Fibroblast of skin of abdomen (primary cell): ENCODE data around the gene OPN1SW.

Source experiments
- DNase-seq: peaks from one replicate; pipeline ENCODE4 v3.0.0-alpha.2; 2013

The OPN1SW gene

GRCh38 chr7:128757203-128757602 lies 18.4 kb downstream of the OPN1SW start:
- peak; percentile 51 for DNase-seq

DNA sequence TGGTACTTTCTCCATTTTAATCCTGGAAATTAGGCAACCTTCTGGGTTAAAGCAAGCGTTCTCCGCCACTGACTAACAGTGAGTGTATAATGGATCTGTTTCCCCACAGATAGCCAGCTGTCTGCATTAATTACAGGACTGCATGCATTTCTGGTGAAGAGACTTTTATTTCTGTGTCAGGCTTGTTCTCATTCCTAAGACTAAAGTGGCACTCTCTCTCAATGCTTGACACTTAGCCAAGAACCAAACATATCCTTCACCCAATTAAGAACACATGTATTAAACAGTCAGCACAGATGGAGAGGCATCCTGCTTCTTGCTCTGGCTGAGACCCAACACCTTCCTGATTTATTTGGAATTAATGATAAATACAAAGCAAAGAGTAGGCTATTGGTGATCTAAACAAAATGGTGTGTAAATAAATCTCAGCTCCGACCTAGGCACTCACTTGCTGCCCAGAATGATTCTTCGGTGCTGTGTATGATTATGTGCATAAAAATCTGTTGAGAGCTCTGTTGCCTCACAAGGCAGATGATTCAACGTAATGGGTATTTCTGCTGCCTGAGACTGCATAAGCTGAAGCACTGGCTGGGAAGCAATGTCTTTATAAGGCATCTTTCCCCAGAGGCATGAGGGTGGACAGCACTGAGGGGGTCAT lies 19.6 kb downstream of the OPN1SW start:
- peak; percentile 98 for DNase-seq

- DNase-seq: no peak
These were observed 20.3 kb downstream of the OPN1SW start for GRCh38 chr7:128755075-128755818.

DNA sequence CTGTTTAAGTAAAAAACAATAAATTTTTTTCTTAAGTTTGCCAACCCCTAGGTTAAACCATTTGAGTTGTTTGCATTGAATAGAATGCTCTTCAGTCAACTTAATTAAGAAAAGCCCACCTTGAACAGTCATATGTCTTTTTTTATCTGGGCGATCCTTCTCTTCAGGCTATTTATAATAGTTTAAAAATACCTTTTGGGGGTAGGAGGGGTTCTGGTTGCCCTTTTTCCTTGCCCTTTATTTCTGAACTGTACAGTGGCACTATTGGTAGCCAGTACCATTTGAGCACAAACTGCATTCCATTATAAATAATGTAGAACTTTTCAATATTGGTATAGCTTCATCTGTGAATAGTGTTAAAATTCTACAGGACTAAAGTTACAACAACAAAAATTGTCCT lies 23.3 kb downstream of the OPN1SW start:
- no peak for DNase-seq

GRCh38 chr7:128747327-128748079 lies 28.1 kb downstream of the OPN1SW start:
- DNase-seq: no peak

DNA sequence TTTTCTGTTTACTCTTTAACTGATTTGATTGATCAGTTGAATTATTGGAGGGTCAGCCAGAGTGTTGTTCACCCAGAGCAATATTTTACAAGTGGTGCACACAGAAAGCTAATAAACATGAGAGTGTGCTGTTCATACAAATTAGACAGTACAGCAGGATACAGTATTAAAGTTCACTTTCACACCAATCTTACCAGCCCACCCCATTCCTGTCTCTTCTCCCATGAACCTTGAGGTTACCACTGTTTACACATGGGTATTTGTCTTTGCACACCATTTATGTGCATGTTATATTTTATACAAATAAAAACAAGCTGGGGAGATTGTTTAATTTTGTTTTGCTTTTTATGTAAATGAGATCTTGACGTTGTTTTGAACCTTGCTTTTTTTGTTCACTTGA lies 29.9 kb downstream of the OPN1SW start:
- DNase-seq: no peak

GRCh38 chr7:128744366-128744905 lies 31.2 kb downstream of the OPN1SW start:
- DNase-seq: no peak

DNA sequence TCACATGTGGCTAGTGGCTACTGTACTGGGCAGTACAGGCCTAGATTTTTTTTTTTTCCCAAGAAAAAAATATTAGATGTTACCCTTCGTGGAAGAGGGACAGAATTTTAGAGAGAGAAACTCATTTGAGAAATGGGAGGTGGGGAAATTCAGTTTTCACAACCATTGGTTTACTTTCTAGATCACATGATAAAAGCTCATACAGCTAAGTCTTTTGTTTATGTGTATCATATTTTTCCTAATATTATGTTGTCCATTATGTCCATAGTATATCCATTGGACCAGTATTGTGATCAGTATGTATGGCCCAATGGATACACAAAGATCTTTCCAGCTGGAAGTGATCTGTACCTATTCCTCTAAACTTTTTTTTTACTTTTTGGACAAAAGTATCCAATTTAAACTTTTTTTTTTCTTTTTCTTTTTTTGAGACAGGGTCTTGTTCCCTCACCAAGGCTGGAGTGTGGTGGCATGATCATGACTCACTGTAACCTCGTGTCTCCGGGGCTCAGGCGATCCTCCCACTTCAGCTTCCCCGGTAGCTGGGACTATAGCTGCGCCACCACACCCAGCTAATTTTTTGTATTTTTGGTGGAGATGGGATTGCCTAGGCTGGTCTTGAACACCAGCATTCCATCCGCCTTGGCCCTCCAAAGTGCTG lies 32.4 kb downstream of the OPN1SW start:
- no peak for DNase-seq

DNA sequence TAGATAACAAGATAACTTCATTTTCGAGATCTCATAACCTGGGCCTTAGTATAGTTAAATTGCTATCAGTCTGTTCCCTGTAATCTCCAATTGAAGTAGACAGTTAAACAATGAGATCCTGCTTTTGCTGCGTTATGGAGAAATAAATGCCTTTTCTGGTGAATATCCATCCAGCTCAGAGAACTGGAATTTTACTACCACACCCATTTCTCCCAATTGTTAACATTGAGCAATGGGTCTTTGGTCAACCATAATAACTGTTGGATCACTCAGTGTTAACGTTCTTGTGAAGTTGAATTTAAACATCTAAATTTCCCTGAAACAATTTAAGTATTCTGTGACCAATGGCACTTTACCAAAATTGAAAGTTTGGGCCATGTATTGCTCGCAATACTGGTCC lies 33.4 kb downstream of the OPN1SW start:
- peak; percentile 65 for DNase-seq

GRCh38 chr7:128741491-128741890 lies 34.1 kb downstream of the OPN1SW start:
- no peak for DNase-seq

DNA sequence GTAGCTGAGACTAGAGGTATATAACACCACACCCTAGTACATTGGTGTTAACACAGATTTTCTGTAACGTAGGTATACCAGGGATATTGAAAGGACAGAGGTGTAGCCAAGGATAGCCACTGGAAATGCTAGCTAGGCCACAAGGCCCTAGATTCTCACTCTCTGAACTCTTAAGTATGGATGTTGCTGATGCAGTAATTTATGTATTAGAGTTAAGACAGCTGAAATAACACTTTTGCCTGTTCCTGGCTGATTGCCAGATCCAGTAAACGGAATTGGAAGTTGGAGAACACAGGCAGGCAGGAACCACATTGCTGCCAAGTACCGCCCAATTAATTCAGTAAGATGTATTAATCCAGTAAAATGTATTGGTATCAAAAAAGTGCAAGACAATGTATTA lies 34.6 kb downstream of the OPN1SW start:
- DNase-seq: peak; percentile 32

DNA sequence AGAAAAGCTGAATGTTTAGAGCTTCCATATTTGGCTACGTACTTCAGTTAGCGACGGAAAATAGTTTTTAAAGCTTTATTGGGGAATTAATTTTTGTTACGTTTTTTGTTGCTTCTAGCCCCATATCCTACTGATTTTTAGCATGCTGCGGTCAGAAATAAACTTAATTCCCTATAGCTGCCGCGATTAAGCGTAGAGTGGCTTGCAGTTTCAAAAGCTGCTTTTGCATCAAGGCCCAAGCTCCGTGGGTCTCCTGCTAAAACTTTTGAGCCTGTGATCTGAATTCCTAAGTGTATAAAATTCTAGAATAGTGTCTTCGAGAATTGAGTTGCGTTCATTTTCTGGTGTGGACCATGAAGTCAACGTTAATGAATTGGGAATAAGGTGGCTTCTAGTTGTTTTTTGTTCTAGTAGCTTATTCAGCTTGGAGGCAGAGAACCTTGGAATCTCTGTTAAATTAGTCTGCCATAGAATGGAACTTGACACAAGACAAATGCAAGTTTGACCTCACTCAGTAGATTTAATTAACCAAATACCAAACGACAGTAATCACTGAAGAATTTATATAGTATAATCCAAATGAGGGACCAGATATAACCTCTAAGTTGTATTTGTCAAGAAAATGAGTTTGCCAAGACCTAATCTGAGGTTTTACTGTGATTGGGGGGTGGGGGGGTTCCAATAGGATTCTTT lies 35.5 kb downstream of the OPN1SW start:
- DNase-seq: peak; percentile 21

DNA sequence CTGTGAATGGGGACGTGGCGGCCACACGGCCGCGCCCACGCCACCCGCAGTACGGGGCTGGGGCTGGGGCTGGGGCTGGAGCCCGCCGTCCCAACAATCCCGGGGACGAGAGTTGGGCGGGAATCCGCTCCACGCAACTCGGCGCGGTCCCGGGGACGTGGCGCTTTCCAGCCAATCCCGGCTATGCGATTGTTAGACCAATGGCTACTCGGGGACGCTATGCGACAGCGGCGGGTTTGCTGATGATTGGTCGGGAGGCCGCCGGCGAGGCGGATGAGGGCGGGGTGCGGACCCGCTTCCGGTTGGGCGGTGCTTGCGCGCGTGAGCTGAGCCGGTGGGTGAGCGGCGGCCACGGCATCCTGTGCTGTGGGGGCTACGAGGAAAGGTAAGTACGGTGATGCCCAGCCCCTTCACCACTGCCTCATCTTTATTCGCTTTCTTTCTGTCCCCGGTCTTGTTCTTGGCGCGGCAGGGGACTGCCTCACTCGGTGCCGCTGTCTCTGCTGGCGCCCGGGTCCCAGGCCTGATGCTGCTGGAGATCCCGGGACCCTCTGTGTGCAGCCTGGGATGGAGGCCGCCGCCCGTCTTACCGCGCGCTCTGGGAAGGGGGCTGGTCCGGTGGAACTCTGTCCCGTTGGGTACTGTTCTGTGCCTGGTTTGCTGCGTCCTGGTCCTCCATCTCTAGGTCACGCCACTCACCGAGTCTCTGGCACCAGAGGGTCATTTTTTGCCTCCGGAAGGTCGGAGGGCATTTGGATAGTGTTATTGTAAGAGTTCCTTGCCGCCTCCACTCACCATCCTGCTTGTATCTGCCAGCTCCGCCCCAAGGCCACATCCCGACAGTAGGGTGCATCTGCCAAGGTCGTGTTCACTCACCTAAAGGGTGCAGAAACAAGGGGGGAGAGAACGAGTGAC lies 36.3 kb downstream of the OPN1SW start, which contains the start of gene CALU:
TSS of gene CALU (plus strand) at position 312 of the 915 bp plus-strand sequence. CDS start 9,225 bp downstream, outside the sequence.
- peak; percentile 98 for DNase-seq

DNA sequence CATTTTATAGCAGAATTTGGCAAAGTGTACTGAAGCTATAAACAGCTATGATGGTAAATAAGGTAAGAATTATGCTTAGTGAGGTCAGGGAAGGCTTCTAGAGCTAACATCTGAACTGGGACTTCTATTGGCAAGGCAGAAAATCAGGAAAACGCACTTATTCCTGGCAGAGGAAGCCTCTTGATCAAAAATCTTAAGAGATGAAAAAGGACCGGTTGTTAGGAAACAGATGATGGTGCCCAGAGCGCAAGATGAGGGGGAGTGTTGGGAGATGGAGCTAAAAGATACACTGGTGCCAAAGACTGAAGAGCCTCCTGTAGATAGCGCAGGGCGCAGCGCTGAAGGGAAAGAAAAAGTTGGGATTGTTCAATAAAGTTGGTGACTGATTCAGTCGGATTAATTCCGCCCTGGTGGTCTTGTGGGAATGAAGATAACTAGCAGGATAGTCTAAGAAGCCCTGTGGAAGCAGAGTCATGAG lies 37.0 kb downstream of the OPN1SW start:
- no peak for DNase-seq

GRCh38 chr7:128737867-128738385 lies 37.7 kb downstream of the OPN1SW start:
- DNase-seq: peak; percentile 76

DNA sequence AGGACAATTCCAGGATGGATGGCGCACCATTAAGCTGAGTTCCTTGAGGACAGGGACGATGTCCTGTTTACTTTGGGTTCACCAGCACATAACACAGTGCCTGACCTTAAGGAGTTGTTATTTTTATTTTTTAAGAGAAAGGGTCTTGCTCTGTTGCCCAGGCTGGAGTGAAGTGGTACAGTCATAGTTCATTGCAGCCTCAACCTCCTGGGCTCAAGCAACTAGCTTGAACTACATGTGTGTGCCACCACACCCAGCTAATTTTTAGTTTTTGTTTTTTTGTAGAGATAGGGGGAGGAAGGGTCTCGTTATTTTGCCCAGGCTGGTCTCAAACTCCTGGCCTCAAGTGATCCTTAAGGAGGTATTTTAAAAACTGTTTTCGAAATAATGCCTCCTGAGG lies 38.2 kb downstream of the OPN1SW start:
- DNase-seq: no peak

GRCh38 chr7:128735436-128735835 lies 40.2 kb downstream of the OPN1SW start:
- no peak for DNase-seq

DNA sequence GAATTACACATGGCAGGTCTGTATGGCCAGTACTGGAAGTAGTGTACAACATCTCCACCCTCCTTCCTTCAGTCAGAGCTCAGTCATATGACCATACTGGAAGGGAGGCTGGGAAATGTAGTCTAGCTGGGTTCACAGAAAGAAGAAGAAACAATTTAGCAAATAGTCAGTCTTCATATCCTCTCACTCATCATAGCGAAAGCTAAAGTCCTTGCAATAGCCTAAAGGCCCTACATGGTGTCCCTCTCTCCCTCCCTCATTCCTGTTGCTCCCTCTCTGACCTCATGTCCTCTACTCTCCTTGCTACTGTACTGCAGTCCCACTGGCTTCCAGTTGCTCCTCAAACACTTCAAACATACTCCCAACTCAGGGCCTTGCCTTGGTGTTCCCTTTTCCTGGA lies 40.7 kb downstream of the OPN1SW start:
- no peak for DNase-seq

DNA sequence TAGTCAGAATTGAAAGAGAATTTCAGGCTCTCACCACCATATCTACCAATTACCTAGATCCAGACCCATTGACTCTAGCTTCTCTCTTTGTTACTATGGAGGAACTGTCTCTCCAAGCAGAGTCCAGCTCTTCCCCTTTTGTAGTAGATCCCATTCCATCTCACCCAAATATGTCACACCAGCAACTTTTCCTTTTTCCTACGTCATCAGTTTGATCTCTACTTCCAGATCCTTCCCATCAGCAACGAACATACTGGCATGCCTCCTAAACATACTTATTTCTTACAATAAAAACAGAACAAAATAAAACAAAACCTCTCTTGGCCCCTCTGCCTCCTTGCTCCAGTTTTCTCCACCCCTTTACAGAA lies 42.3 kb downstream of the OPN1SW start:
- no peak for DNase-seq

DNA sequence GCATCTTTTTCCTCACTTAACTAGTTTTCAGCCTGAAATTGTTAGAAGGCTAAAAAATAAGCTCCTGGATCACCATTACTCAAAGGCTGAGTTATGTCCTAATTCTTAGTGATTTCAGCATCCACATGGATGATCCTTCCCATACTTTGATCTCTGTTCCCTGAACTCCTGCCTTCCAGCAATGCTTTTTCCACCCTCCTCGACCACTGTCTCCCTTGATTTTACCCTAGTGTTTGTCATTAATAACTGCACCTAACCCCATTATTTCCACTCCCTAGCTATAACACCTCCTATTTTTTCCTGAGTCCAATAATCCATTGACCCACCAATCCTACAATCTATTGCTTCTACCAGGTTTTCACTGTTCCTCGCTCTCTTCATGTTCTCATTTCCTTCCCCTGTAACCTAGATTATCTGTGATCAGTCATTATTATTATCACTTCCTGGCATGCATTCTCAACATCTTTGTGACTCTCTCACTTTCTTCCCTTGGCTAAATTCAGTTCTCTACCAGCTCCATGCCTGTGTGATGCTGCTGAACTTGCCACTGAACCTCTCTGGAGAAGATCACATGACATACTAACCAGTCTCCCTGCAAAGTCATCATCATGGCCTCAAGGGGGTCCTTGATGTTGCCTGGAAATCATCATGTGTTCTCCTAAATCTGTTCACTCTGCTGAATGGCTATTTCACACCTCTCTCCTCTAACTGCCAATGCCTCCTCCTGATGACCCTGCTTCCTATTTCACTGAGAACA lies 42.9 kb downstream of the OPN1SW start:
- no peak for DNase-seq
